B cell (primary cell): ENCODE measurements around the gene PHEX. TPM values are rescaled to one million over a fixed set of nuclear protein-coding genes. Genes with fewer than 3 reads are reported as not detected.

Source experiments
- ATAC-seq: fragments of 200-7000 bp; cut with Tn5 transposase; one replicate; pipeline ENCODE4 v1.10.0; 2021; ENCODE audit warnings: low read depth, mild to moderate bottlenecking, moderate number of reproducible peaks, moderate library complexity
- CTCF ChIA-PET: fragments of 350-600 bp; sonication (Branson Sonifier 250); formaldehyde crosslinking; loops from one replicate; lab custom pipeline; 2021; ENCODE audit warnings: antibody characterized with exemption, inconsistent platforms; lab: Charles Lee
- POLR2A ChIA-PET: fragments of 350-600 bp; sonication (Branson Sonifier 250); formaldehyde crosslinking; loops from one replicate; lab custom pipeline; 2021; ENCODE audit warnings: antibody characterized with exemption; lab: Charles Lee
- DNase-seq: peaks from one replicate; pipeline ENCODE4 v3.0.0; 2013
- H2AFZ ChIP-seq: 2 replicates; pipeline ENCODE4 v1.6.1; 2012; ENCODE audit warnings: mild to moderate bottlenecking, low read depth, low read length; ENCODE audit not compliant: insufficient read depth, poor library complexity, severe bottlenecking
- H3K27ac ChIP-seq, 2 donors: 1 replicate in 1 of 2; 2 replicates in 1 of 2; pipeline ENCODE4 v1.5.1; 2012 to 2013; ENCODE audit warnings: low read length in 2 of 2, mild to moderate bottlenecking in 2 of 2, moderate library complexity in 1 of 2
- H3K27me3 ChIP-seq, 4 experiments: fragments of 200-600 bp in 1 of 4; sonication (generic) in 1 of 4; replicated peaks in 1 of 4; 1 replicate in 2 of 4; 2 replicates in 2 of 4; pipeline versions ENCODE4 v1.6.1 to v1.7.0; 2013 to 2016; ENCODE audit warnings: low read length in 3 of 4, mild to moderate bottlenecking in 2 of 4, mixed read lengths in 1 of 4, moderate library complexity in 1 of 4; ENCODE audit not compliant: insufficient read depth in 4 of 4, control insufficient read depth in 3 of 4; ENCODE audit errors: control extremely low read depth in 1 of 4
- H3K36me3 ChIP-seq, 2 experiments: replicated peaks in 1 of 2; 1 replicate in 1 of 2; 2 replicates in 1 of 2; pipeline versions ENCODE4 v1.6.1 to v1.7.1; 2013; ENCODE audit warnings: low read length in 1 of 2; ENCODE audit not compliant: insufficient read depth in 2 of 2, control insufficient read depth in 1 of 2; ENCODE audit errors: control extremely low read depth in 1 of 2, extremely low read depth in 1 of 2
- H3K4me1 ChIP-seq, 2 donors: fragments of 200-600 bp in 1 of 2; sonication (generic) in 1 of 2; 1 replicate in 1 of 2; 2 replicates in 1 of 2; pipeline versions ENCODE4 v1.5.1 to v1.6.1; 2013 to 2017; ENCODE audit warnings: low read length in 2 of 2; ENCODE audit not compliant: control insufficient read depth in 2 of 2, insufficient read depth in 2 of 2
- H3K4me2 ChIP-seq: replicated peaks from 2 replicates; pipeline ENCODE3; 2012; ENCODE audit warnings: mild to moderate bottlenecking, low read depth, low read length; ENCODE audit not compliant: poor library complexity, severe bottlenecking
- H3K4me3 ChIP-seq, 5 experiments: fragments of 200-600 bp in 1 of 5; sonication (generic) in 1 of 5; 1 replicate in 3 of 5; 2 replicates in 2 of 5; pipeline versions ENCODE4 v1.5.1 to v1.7.0; 2011 to 2016; ENCODE audit warnings: low read length in 4 of 5, mild to moderate bottlenecking in 4 of 5, low read depth in 2 of 5, control low read depth in 1 of 5, moderate library complexity in 1 of 5; ENCODE audit not compliant: insufficient read depth in 1 of 5; ENCODE audit errors: control extremely low read depth in 1 of 5, extremely low read depth in 1 of 5
- H3K79me2 ChIP-seq: fragments of 200-600 bp; sonication (generic); one replicate; pipeline ENCODE4 v1.6.0; 2016; ENCODE audit warnings: low read length; ENCODE audit not compliant: control insufficient read depth, insufficient read depth
- H3K9ac ChIP-seq: fragments of 200-600 bp; sonication (generic); 2 replicates; pipeline ENCODE4 v1.6.1; 2017; ENCODE audit warnings: mild to moderate bottlenecking, low read length, moderate library complexity
- H3K9me3 ChIP-seq, 3 donors: one replicate each; pipeline versions ENCODE4 v1.6.1 to v1.7.1; 2013; ENCODE audit warnings: low read length in 2 of 3; ENCODE audit not compliant: control insufficient read depth in 2 of 3, insufficient read depth in 1 of 3; ENCODE audit errors: control extremely low read depth in 1 of 3
- H4K20me1 ChIP-seq: 2 replicates; pipeline ENCODE4 v1.6.0; 2012; ENCODE audit warnings: mild to moderate bottlenecking, low read length; ENCODE audit not compliant: insufficient read depth, control insufficient read depth, poor library complexity, severe bottlenecking
- H3K27ac Mint-ChIP-seq: one replicate; pipeline ENCODE4 v1.8.0; 2021; ENCODE audit warnings: mixed read lengths
- H3K27me3 Mint-ChIP-seq: one replicate; pipeline ENCODE4 v1.8.0; 2021; ENCODE audit warnings: mixed read lengths
- H3K4me1 Mint-ChIP-seq: one replicate; pipeline ENCODE4 v1.8.0; 2021; ENCODE audit warnings: mixed read lengths
- H3K4me3 Mint-ChIP-seq: one replicate; pipeline ENCODE4 v1.8.0; 2021; ENCODE audit warnings: mixed read lengths
- H3K9me3 Mint-ChIP-seq: one replicate; pipeline ENCODE4 v1.8.0; 2022; ENCODE audit warnings: mixed read lengths; ENCODE audit not compliant: insufficient read depth
- CTCF ChIP-seq: fragments of 200-600 bp; IDR thresholded peaks from one replicate; pipeline ENCODE4 v1.8.0; 2022; ENCODE audit warnings: antibody characterized with exemption, mild to moderate bottlenecking
- EZH2 ChIP-seq: IDR thresholded peaks from 2 replicates; pipeline ENCODE4 v1.6.1; 2012; ENCODE audit warnings: borderline replicate concordance, low read depth, mild to moderate bottlenecking, moderate library complexity, low read length; ENCODE audit not compliant: insufficient read depth, poor library complexity, severe bottlenecking
- WGBS: methylation state at CpG from one replicate; pipeline ENCODE4 v1.1.5; 2013; ENCODE audit warnings: missing lambda C conversion rate; ENCODE audit not compliant: insufficient coverage; 5-methylcytosine and 5-hydroxymethylcytosine counted together
- intact Hi-C: fragments of 100-400 bp; cut with micrococcal nuclease; formaldehyde crosslinking; loops from one replicate; pipeline ENCODE4 v1.10.0; 2022
- polyA plus RNA-seq: library from polyadenylated mRNA; depleted of rRNA; stranded (reverse); fragments of >200 nt; gene quantifications from 2 replicates; pipeline ENCODE4 v1.2.3, GENCODE V29; 2012
- total RNA-seq, 2 donors: library from RNA; stranded (reverse); fragments of 120-200 nt in 1 of 2; gene quantifications; 1 replicate in 1 of 2; 2 replicates in 1 of 2; pipeline versions ENCODE4 v1.2.3 to v1.2.4, GENCODE V29; 2013 to 2022

Gene PHEX
- total and polyA plus RNA-seq, 2 donors (not counting 1 experiment from before 2014, with no cell fraction given) = 0.01 to 0.15 TPM

DNA sequence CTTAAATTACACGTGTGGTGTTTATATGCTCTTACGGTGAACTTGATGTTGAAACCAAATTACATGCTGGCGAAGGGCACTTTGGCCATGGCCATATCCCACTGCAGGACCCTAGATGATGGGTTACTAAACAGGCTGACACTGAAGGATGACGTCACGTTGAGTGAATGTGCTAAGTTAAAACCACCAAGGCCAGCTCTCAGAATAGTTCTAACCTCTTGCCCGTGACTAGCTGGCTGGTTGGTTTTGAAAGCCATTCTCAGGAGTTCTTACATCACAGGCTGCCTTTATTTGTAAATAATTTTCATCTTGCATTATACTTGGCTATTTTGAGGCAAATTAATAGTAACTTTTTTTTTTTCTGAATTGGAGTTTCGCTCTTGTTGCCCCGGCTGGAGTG, 41.3 kb upstream of the PHEX start:
- POLR2A ChIA-PET = no interaction called here

GRCh38 chrX:21991504-21991903, 40.6 kb upstream of the PHEX start:
- Mint-ChIP-seq H3K9me3 (no peaks in the 10 kb centered on the region), H3K27me3 (no peaks in the 10 kb centered on the region), H3K4me3 (no peak overlapping the region), H3K27ac (peak overlapping the region; percentile 65), H3K4me1 (peaks cover 42% of the 10 kb centered on the region)
- no peaks in the 10 kb centered on the region for H4K20me1 ChIP-seq
- no peaks in the 10 kb centered on the region for H3K9me3 ChIP-seq
- TF ChIP-seq EZH2 (no peak), CTCF (no peak)
- peak overlapping the region; percentile 5 to 12 for H3K27ac ChIP-seq
- POLR2A ChIA-PET = no interaction called here
- whole genome bisulfite sequencing = no CpG with 5 or more reads among the region's 3 CpGs
- DNase-seq = no peak
- H3K4me2 ChIP-seq = no peak overlapping the region
- ATAC-seq = no peak
- peaks cover 14 to 42% of the 10 kb centered on the region in 2 donors for H3K4me1 ChIP-seq
- H2AFZ ChIP-seq = no peak overlapping the region
- CTCF ChIA-PET = no interaction called here
- H3K36me3 ChIP-seq = no peaks in the 10 kb centered on the region
- no peak overlapping the region for H3K4me3 ChIP-seq
- intact Hi-C loops = loop anchor here (5.0 kb wide), 1 partner anchor 71 kb away; no protein-coding TSS in a partner anchor
- H3K27me3 ChIP-seq = no peaks in the 10 kb centered on the region
- no peaks in the 10 kb centered on the region for H3K79me2 ChIP-seq
- no peak overlapping the region for H3K9ac ChIP-seq

More for the DNA sequence above, 41.3 kb upstream of the PHEX start:
- no peak for TF ChIP-seq EZH2
- Histone ChIP-seq H3K9me3 (no peaks in the 10 kb centered on the region), H3K27ac (no peak overlapping the region), H4K20me1 (no peaks in the 10 kb centered on the region), H3K36me3 (no peaks in the 10 kb centered on the region), H3K4me1 (peaks cover 14 to 42% of the 10 kb centered on the region in 2 donors), H3K4me2 (no peak overlapping the region), H3K4me3 (no peak overlapping the region), H3K9ac (no peak overlapping the region), H2AFZ (no peak overlapping the region), H3K79me2 (no peaks in the 10 kb centered on the region), H3K27me3 (no peaks in the 10 kb centered on the region)
- peak overlapping the region; percentile 59 for H3K27ac Mint-ChIP-seq
- intact Hi-C loops = loop anchor here (5.0 kb wide), 1 partner anchor 71 kb away; no protein-coding TSS in a partner anchor
- CTCF ChIA-PET = interaction anchor here (0.7 kb wide), 1 partner anchor 929 kb away, joined by 3 read pairs; no protein-coding TSS in a partner anchor
- no peak overlapping the region for H3K4me3 Mint-ChIP-seq
- H3K4me1 Mint-ChIP-seq = peaks cover 42% of the 10 kb centered on the region
- 83% methylated on average over 2 of the region's 8 CpGs for WGBS
- ATAC-seq = no peak
- DNase-seq = peak; percentile 9
- no peaks in the 10 kb centered on the region for H3K9me3 Mint-ChIP-seq
- H3K27me3 Mint-ChIP-seq = no peaks in the 10 kb centered on the region
